Fibroblast of lung (primary cell): ENCODE measurements around the gene CERS2. TPM values are rescaled to one million over a fixed set of nuclear protein-coding genes. Genes with fewer than 3 reads are reported as not detected.

Experiments
- DNase-seq, 2 donors: peaks; one replicate each; pipeline versions ENCODE4 v3.0.0 to v3.0.0-alpha.2; 2010; ENCODE audit warnings: low read depth in 2 of 2
- H2AFZ ChIP-seq: 2 replicates; pipeline ENCODE4 v1.5.1; 2012; ENCODE audit warnings: low read length, control low read depth, inconsistent platforms
- H3K27ac ChIP-seq: 2 replicates; pipeline ENCODE4 v1.5.1; 2011; ENCODE audit warnings: low read length, control low read depth; ENCODE audit not compliant: insufficient read depth
- H3K27me3 ChIP-seq: 2 replicates; pipeline ENCODE4 v1.5.1; 2011; ENCODE audit warnings: mild to moderate bottlenecking, low read length; ENCODE audit not compliant: control insufficient read depth, insufficient read depth
- H3K36me3 ChIP-seq: 2 replicates; pipeline ENCODE4 v1.5.1; 2011; ENCODE audit warnings: low read length; ENCODE audit not compliant: control insufficient read depth, insufficient read depth
- H3K4me1 ChIP-seq: 2 replicates; pipeline ENCODE4 v1.5.1; 2011; ENCODE audit warnings: low read length; ENCODE audit not compliant: control insufficient read depth, insufficient read depth; ENCODE audit errors: extremely low read depth
- H3K4me2 ChIP-seq: 2 replicates; pipeline ENCODE4 v1.5.1; 2011; ENCODE audit warnings: low read length, control low read depth; ENCODE audit not compliant: insufficient read depth; ENCODE audit errors: extremely low read depth
- H3K4me3 ChIP-seq, 4 experiments: fragments of 200-600 bp in 1 of 4; sonication (generic) in 1 of 4; replicated peaks in 1 of 4; 2 replicates each; pipeline ENCODE4 v1.5.1; 2011 to 2016; ENCODE audit warnings: low read length in 4 of 4, low read depth in 3 of 4, mild to moderate bottlenecking in 3 of 4, control low read depth in 2 of 4, inconsistent platforms in 1 of 4, mixed read lengths in 1 of 4; ENCODE audit not compliant: insufficient read depth in 1 of 4; ENCODE audit errors: control extremely low read depth in 1 of 4
- H3K79me2 ChIP-seq: 2 replicates; pipeline ENCODE4 v1.5.1; 2012; ENCODE audit warnings: mild to moderate bottlenecking, low read length, inconsistent platforms; ENCODE audit not compliant: control insufficient read depth, insufficient read depth
- H3K9ac ChIP-seq: 2 replicates; pipeline ENCODE4 v1.5.1; 2011; ENCODE audit warnings: mild to moderate bottlenecking, low read length, control low read depth; ENCODE audit not compliant: insufficient read depth
- H3K9me3 ChIP-seq: 2 replicates; pipeline ENCODE4 v1.5.1; 2012; ENCODE audit warnings: low read depth, low read length; ENCODE audit not compliant: control insufficient read depth, insufficient read depth
- H4K20me1 ChIP-seq: 2 replicates; pipeline ENCODE4 v1.5.1; 2011; ENCODE audit warnings: low read length; ENCODE audit not compliant: control insufficient read depth, insufficient read depth; ENCODE audit errors: extremely low read depth
- EZH2 ChIP-seq: IDR thresholded peaks from 2 replicates; pipeline ENCODE4 v1.5.1; 2012; ENCODE audit warnings: low read length, control low read depth, mild to moderate bottlenecking; ENCODE audit errors: missing control alignments
- polyA plus RNA-seq, 2 donors: library from polyadenylated mRNA; depleted of rRNA in 1 of 2; stranded (reverse) in 1 of 2; unstranded in 1 of 2; fragments of >200 nt; gene quantifications; 2 replicates each; pipeline ENCODE4 v1.2.1, GENCODE V29; 2011 to 2012; ENCODE audit warnings: missing spikeins in 1 of 2
- total RNA-seq: library from RNA; depleted of rRNA; stranded (reverse); fragments of >200 nt; gene quantifications from 2 replicates; pipeline ENCODE4 v1.2.1, GENCODE V29; 2014
- TF ChIP-seq, protein P1 (sequence below), 2 donors: IDR thresholded peaks in 1 of 2; conservative IDR thresholded peaks in 1 of 2; 1 replicate in 1 of 2; 2 replicates in 1 of 2; pipeline ENCODE4 v1.5.1; 2011 to 2012; ENCODE audit warnings: low read length in 2 of 2, control low read depth in 1 of 2, inconsistent platforms in 1 of 2, low read depth in 1 of 2, mild to moderate bottlenecking in 1 of 2

CERS2 gene
- total and polyA plus RNA-seq, 2 donors (not counting 1 experiment from before 2014, with no cell fraction given), result 190 to 254 TPM

DNA sequence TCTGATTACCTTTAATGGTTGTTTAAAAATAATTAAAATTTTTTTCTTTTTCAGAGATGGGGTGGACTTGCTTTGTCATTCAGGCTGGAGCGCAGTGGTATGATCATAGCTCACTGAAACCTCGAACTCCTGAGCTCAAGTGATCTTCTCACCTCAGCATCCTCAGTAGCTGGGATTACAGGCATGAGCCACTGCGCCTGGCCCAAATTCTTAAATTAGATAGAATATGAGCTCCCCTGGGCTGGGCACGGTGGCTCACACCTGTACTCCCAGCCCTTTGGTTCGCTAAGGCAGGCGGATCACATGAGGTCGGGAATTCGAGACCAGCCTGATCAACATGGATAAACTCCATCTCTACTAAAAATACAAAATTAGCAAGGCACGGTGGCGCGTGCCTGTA, 17.0 kb downstream of the CERS2 start:
- TF ChIP-seq, protein P1, sequence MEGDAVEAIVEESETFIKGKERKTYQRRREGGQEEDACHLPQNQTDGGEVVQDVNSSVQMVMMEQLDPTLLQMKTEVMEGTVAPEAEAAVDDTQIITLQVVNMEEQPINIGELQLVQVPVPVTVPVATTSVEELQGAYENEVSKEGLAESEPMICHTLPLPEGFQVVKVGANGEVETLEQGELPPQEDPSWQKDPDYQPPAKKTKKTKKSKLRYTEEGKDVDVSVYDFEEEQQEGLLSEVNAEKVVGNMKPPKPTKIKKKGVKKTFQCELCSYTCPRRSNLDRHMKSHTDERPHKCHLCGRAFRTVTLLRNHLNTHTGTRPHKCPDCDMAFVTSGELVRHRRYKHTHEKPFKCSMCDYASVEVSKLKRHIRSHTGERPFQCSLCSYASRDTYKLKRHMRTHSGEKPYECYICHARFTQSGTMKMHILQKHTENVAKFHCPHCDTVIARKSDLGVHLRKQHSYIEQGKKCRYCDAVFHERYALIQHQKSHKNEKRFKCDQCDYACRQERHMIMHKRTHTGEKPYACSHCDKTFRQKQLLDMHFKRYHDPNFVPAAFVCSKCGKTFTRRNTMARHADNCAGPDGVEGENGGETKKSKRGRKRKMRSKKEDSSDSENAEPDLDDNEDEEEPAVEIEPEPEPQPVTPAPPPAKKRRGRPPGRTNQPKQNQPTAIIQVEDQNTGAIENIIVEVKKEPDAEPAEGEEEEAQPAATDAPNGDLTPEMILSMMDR (conservative IDR thresholded peaks at IDR 0.05 in 1 of 2, IDR thresholded peaks at IDR 0.05 in 1 of 2; ENCODE audit: low read depth in 1 of 2, low read length in 2 of 2), result no peak
- no peak for TF ChIP-seq EZH2
- Histone ChIP-seq H3K4me2 (no peak overlapping the region), H3K36me3 (peaks cover 3% of the 10 kb centered on the region)

DNA sequence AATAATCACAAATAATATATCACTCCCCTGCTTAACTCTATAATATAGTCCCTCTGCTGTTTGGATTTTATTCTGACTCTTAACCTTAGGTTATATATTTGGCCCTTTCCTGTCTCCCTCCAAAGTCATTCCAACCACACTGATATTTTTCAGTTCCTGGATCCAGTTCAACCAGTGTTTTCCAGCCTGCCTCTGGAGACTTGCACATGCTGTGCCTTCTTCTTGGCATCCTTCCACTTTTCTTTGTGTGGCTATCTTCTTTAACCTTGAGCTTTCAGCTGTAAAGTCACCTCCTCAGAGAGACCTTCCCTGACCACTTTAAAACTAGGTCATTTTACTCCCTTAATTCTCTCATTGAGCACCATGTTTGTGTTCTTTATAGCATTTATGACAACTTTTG, 19.4 kb downstream of the CERS2 start:
- Histone ChIP-seq H4K20me1 (no peaks in the 10 kb centered on the region), H3K27ac (no peak overlapping the region), H3K27me3 (no peaks in the 10 kb centered on the region), H2AFZ (no peak overlapping the region), H3K9me3 (no peaks in the 10 kb centered on the region), H3K36me3 (peaks cover 9% of the 10 kb centered on the region), H3K79me2 (no peaks in the 10 kb centered on the region), H3K9ac (no peak overlapping the region), H3K4me1 (no peaks in the 10 kb centered on the region), H3K4me3 (no peak overlapping the region), H3K4me2 (no peak overlapping the region)
- DNase-seq, result no peak
- no peak for TF ChIP-seq EZH2

More for the DNA sequence above, 17.0 kb downstream of the CERS2 start:
- no peaks in the 10 kb centered on the region for H3K79me2 ChIP-seq
- DNase-seq, result no peak
- H3K9ac ChIP-seq, result no peak overlapping the region
- no peaks in the 10 kb centered on the region for H3K4me1 ChIP-seq
- no peak overlapping the region for H2AFZ ChIP-seq
- H4K20me1 ChIP-seq, result no peaks in the 10 kb centered on the region
- H3K4me3 ChIP-seq, result no peak overlapping the region
- H3K27me3 ChIP-seq, result no peaks in the 10 kb centered on the region
- H3K27ac ChIP-seq, result no peak overlapping the region
- no peaks in the 10 kb centered on the region for H3K9me3 ChIP-seq

DNA sequence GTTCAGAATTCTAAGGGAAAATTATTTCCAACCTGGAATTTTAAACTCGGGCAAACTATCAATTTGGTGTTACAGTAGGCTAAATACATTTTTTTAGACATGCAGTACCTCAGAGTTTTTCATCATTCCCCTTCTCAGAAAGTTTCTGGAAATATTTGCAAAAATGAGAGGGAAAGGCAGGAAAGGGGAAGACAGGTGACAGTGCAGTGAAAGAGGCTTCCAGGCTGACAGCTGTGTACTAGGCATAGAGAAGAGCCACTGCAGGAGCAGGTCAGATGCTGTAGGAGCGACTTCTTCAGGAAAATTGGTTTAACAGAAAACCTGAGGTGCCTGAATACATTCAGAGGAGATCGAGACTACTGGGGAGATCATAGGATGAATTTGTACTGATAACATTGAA, 19.9 kb downstream of the CERS2 start:
- peaks cover 9% of the 10 kb centered on the region for H3K36me3 ChIP-seq
- no peaks in the 10 kb centered on the region for H3K79me2 ChIP-seq

More for the DNA sequence above, 19.9 kb downstream of the CERS2 start:
- no peaks in the 10 kb centered on the region for H4K20me1 ChIP-seq
- no peak for DNase-seq
- no peak overlapping the region for H2AFZ ChIP-seq
- no peak overlapping the region for H3K4me2 ChIP-seq
- H3K4me1 ChIP-seq, result no peaks in the 10 kb centered on the region
- no peaks in the 10 kb centered on the region for H3K27me3 ChIP-seq
- no peak overlapping the region for H3K27ac ChIP-seq
- TF ChIP-seq EZH2, result no peak
- TF ChIP-seq, protein P1 (conservative IDR thresholded peaks at IDR 0.05 in 1 of 2, IDR thresholded peaks at IDR 0.05 in 1 of 2; ENCODE audit: low read depth in 1 of 2, low read length in 2 of 2), result no peak
- H3K9me3 ChIP-seq, result no peaks in the 10 kb centered on the region
- H3K4me3 ChIP-seq, result no peak overlapping the region
- no peak overlapping the region for H3K9ac ChIP-seq
